Activated naive CD4-positive, alpha-beta T cell treated with anti-CD3 and anti-CD28 coated beads, Interleukin-2, amount 10 ng/mL, durations not matched to agents 7 days and 5 days (primary cell): Measurements from ENCODE around the gene FBXL7.

ENCODE experiments used
- CTCF ChIA-PET: fragments of 350-600 bp; sonication (Branson Sonifier 250); formaldehyde crosslinking; loops from one replicate; lab custom pipeline; 2021; ENCODE audit warnings: antibody characterized with exemption; lab: Charles Lee
- DNase-seq: peaks from one replicate; pipeline ENCODE4 v3.0.0-alpha.2; 2020
- H3K27ac Mint-ChIP-seq: one replicate; pipeline ENCODE4 v1.8.0; 2021; ENCODE audit warnings: mild to moderate bottlenecking, moderate library complexity, mixed read lengths
- H3K27me3 Mint-ChIP-seq: one replicate; pipeline ENCODE4 v1.8.0; 2021; ENCODE audit warnings: mild to moderate bottlenecking, mixed read lengths
- H3K36me3 Mint-ChIP-seq: one replicate; pipeline ENCODE4 v1.8.0; 2021; ENCODE audit warnings: mixed read lengths
- H3K4me1 Mint-ChIP-seq: one replicate; pipeline ENCODE4 v1.8.0; 2021; ENCODE audit warnings: mixed read lengths
- H3K4me3 Mint-ChIP-seq: one replicate; pipeline ENCODE4 v1.8.0; 2021; ENCODE audit warnings: mild to moderate bottlenecking, moderate library complexity, mixed read lengths
- H3K9me3 Mint-ChIP-seq: one replicate; pipeline ENCODE4 v1.8.0; 2021; ENCODE audit warnings: mixed read lengths

Gene FBXL7

DNA sequence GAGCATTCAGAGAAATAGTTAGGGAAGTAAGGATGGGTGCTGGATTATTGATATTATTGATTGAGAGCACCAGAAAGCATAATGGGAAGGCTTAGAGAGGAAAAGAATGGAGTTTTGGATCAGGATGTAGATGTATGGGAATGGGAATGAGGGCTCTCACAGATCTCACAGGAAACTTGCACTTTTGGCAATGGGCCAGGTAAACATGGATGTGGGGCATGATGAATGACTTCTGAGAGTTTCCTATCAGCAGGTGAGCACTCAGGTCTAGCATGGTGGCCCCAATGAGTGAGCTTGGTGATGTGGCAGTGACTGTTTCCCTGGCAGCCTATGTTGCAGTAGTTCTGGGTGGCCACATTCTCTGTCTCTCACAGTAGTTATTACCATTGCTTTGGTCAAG, 283.8 kb downstream of the FBXL7 start:
- H3K9me3 Mint-ChIP-seq = no peaks in the 10 kb centered on the region
- H3K4me1 Mint-ChIP-seq = no peaks in the 10 kb centered on the region
- CTCF ChIA-PET = no interaction called here
- no peaks in the 10 kb centered on the region for H3K27me3 Mint-ChIP-seq
- DNase-seq = no peak
- no peak overlapping the region for H3K27ac Mint-ChIP-seq
- H3K36me3 Mint-ChIP-seq = no peaks in the 10 kb centered on the region
- no peak overlapping the region for H3K4me3 Mint-ChIP-seq

- no peaks in the 10 kb centered on the region for H3K4me1 Mint-ChIP-seq
- H3K9me3 Mint-ChIP-seq = peaks cover 2% of the 10 kb centered on the region
- no peaks in the 10 kb centered on the region for H3K27me3 Mint-ChIP-seq
- H3K27ac Mint-ChIP-seq = no peak overlapping the region
- no peaks in the 10 kb centered on the region for H3K36me3 Mint-ChIP-seq
- no peak overlapping the region for H3K4me3 Mint-ChIP-seq
- DNase-seq = no peak
- CTCF ChIA-PET = no interaction called here
Measured at GRCh38 chr5:15785531-15785981, 285.6 kb downstream of the FBXL7 start.

- no peak overlapping the region for H3K27ac Mint-ChIP-seq
- H3K4me1 Mint-ChIP-seq = no peaks in the 10 kb centered on the region
- DNase-seq = no peak
- no peaks in the 10 kb centered on the region for H3K36me3 Mint-ChIP-seq
- no peaks in the 10 kb centered on the region for H3K27me3 Mint-ChIP-seq
- H3K4me3 Mint-ChIP-seq = no peak overlapping the region
- CTCF ChIA-PET = no interaction called here
- peaks cover 2% of the 10 kb centered on the region for H3K9me3 Mint-ChIP-seq
Measured at GRCh38 chr5:15786326-15786725, 286.3 kb downstream of the FBXL7 start.

GRCh38 chr5:15786884-15787283, 286.9 kb downstream of the FBXL7 start:
- no peak overlapping the region for H3K27ac Mint-ChIP-seq
- H3K36me3 Mint-ChIP-seq = no peaks in the 10 kb centered on the region
- H3K4me1 Mint-ChIP-seq = no peaks in the 10 kb centered on the region
- H3K4me3 Mint-ChIP-seq = no peak overlapping the region
- CTCF ChIA-PET = no interaction called here
- no peaks in the 10 kb centered on the region for H3K27me3 Mint-ChIP-seq
- no peak for DNase-seq
- peaks cover 2% of the 10 kb centered on the region for H3K9me3 Mint-ChIP-seq

- CTCF ChIA-PET = no interaction called here
- Mint-ChIP-seq H3K4me3 (no peak overlapping the region), H3K27ac (no peak overlapping the region), H3K9me3 (peaks cover 2% of the 10 kb centered on the region), H3K4me1 (no peaks in the 10 kb centered on the region), H3K36me3 (no peaks in the 10 kb centered on the region), H3K27me3 (no peaks in the 10 kb centered on the region)
- no peak for DNase-seq
Measured at GRCh38 chr5:15787681-15788080, 287.7 kb downstream of the FBXL7 start.

DNA sequence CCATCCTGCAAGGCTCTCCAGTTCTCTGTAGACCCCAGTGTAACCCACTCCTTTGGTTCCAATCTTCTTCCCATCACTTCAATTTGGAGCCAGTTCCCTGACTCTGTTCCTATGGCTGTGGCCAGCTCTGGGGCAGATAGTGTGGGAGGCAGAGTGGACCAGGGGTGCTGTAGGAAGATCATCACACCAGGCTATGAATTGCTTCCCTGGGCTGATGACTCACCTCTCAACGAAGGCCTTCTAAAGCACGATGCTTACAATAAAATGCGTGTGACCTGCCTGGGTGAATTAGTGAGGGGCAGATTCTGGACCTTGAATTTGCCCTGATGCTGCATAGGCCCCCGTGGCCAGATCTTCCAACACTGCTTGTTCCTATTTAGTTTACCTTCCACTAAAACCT, 289.7 kb downstream of the FBXL7 start:
- DNase-seq = no peak
- no peaks in the 10 kb centered on the region for H3K27me3 Mint-ChIP-seq
- H3K27ac Mint-ChIP-seq = no peak overlapping the region
- CTCF ChIA-PET = no interaction called here
- H3K36me3 Mint-ChIP-seq = no peaks in the 10 kb centered on the region
- H3K9me3 Mint-ChIP-seq = peaks cover 2% of the 10 kb centered on the region
- no peaks in the 10 kb centered on the region for H3K4me1 Mint-ChIP-seq
- H3K4me3 Mint-ChIP-seq = no peak overlapping the region

DNA sequence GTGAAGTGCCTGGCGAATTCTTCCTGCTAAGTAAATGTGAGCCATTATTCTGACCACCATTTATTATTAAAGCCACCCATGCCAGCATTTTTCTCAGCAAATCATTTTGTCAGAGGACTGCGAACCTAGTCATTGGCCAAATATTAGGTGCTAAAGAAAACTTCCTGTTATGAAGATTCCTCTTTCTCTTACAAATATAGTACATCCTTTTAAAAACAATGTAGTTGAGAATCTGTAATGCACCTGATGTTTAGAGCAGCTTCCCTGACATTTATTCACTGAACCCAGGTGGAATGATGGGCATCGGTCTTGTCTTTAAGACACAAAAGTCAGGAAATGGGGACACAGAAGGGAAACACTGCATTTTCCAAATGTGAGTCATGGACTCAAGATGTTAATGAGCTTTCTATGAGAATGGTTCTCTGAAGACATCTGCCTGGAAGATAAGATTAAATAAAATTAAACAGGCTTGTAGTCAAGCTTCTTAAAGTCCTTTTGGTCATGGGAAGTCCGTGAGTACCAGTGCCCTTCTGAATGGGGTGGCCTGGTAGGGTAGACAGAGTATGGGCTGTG, 290.6 kb downstream of the FBXL7 start:
- Mint-ChIP-seq H3K9me3 (peaks cover 2% of the 10 kb centered on the region), H3K27ac (no peak overlapping the region), H3K4me1 (no peaks in the 10 kb centered on the region), H3K27me3 (no peaks in the 10 kb centered on the region), H3K4me3 (no peak overlapping the region), H3K36me3 (no peaks in the 10 kb centered on the region)
- CTCF ChIA-PET = no interaction called here
- DNase-seq = no peak

DNA sequence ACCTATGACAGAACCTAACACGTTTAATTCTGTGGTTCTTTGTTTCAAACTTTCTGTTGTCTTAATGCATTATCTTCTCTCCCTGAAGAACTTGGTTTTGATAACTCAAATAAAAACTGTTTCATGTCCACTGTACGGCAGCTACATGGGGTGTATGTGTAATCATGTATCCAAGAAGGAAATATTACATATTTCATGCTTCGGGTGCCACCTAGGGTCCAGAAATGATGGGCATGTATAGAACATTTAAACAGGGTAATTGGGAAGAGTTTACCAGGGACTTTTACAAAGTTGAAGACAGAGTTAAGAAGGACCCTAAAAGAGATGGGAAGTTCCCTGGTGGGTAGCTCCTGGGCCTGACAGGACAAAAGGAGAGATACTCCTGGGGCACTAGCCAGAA, 291.3 kb downstream of the FBXL7 start:
- H3K27ac Mint-ChIP-seq = no peak overlapping the region
- peaks cover 2% of the 10 kb centered on the region for H3K9me3 Mint-ChIP-seq
- no peaks in the 10 kb centered on the region for H3K36me3 Mint-ChIP-seq
- H3K4me1 Mint-ChIP-seq = no peaks in the 10 kb centered on the region
- CTCF ChIA-PET = no interaction called here
- no peak for DNase-seq
- no peak overlapping the region for H3K4me3 Mint-ChIP-seq
- H3K27me3 Mint-ChIP-seq = no peaks in the 10 kb centered on the region

GRCh38 chr5:15791859-15792258, 291.9 kb downstream of the FBXL7 start:
- H3K9me3 Mint-ChIP-seq = peaks cover 2% of the 10 kb centered on the region
- CTCF ChIA-PET = no interaction called here
- H3K4me1 Mint-ChIP-seq = no peaks in the 10 kb centered on the region
- DNase-seq = no peak
- no peak overlapping the region for H3K27ac Mint-ChIP-seq
- H3K27me3 Mint-ChIP-seq = no peaks in the 10 kb centered on the region
- H3K4me3 Mint-ChIP-seq = no peak overlapping the region
- no peaks in the 10 kb centered on the region for H3K36me3 Mint-ChIP-seq

- no peak overlapping the region for H3K4me3 Mint-ChIP-seq
- no peaks in the 10 kb centered on the region for H3K27me3 Mint-ChIP-seq
- CTCF ChIA-PET = no interaction called here
- H3K27ac Mint-ChIP-seq = no peak overlapping the region
- H3K36me3 Mint-ChIP-seq = no peaks in the 10 kb centered on the region
- H3K9me3 Mint-ChIP-seq = peaks cover 2% of the 10 kb centered on the region
- DNase-seq = no peak
- no peaks in the 10 kb centered on the region for H3K4me1 Mint-ChIP-seq
Measured at GRCh38 chr5:15794052-15794985, 294.3 kb downstream of the FBXL7 start.

GRCh38 chr5:15796096-15796495, 296.1 kb downstream of the FBXL7 start:
- no peak for DNase-seq
- H3K36me3 Mint-ChIP-seq = no peaks in the 10 kb centered on the region
- no peak overlapping the region for H3K27ac Mint-ChIP-seq
- H3K4me3 Mint-ChIP-seq = no peak overlapping the region
- H3K27me3 Mint-ChIP-seq = no peaks in the 10 kb centered on the region
- no peaks in the 10 kb centered on the region for H3K4me1 Mint-ChIP-seq
- H3K9me3 Mint-ChIP-seq = peaks cover 2% of the 10 kb centered on the region
- CTCF ChIA-PET = no interaction called here

DNA sequence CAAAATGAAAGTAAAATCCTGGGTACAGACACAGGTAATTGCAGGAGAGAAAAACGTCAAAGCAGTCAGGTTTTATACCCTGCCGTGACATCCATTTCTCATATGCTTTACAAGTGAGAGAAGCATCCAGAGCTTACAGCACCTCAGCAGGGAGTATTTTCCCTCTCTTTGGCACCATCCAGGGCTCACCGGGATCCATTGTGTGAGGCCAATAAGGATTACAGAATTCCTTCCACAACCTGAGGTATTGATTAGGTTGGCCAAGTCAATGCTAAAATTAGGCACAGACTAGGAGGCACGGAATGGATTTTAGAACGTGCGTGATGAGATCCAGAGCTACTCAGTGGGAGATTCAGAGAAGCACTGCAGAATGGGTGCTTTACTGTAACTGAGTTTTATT, 296.6 kb downstream of the FBXL7 start:
- no peak overlapping the region for H3K4me3 Mint-ChIP-seq
- H3K27ac Mint-ChIP-seq = no peak overlapping the region
- CTCF ChIA-PET = no interaction called here
- no peaks in the 10 kb centered on the region for H3K27me3 Mint-ChIP-seq
- H3K9me3 Mint-ChIP-seq = peaks cover 2% of the 10 kb centered on the region
- no peaks in the 10 kb centered on the region for H3K36me3 Mint-ChIP-seq
- DNase-seq = no peak
- no peaks in the 10 kb centered on the region for H3K4me1 Mint-ChIP-seq

DNA sequence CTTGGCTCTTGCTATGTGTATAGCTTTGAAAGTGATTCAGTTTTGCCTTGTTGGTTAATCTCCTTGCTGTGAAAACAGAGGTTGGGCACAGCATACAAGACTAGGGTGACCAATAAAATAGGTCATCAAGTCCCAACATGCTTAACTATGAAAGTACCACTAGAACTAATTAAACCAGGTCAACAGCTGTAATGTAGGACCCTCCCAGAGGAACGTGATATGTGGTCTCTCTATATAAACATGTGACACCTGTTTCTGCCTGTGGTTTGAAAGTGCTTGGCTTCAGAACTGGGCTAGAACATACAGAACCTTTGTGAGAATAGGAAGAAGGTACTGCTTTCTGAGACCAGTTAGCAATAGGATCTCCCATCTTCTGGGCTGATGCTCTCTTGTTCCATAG, 297.1 kb downstream of the FBXL7 start:
- no peaks in the 10 kb centered on the region for H3K27me3 Mint-ChIP-seq
- peaks cover 2% of the 10 kb centered on the region for H3K9me3 Mint-ChIP-seq
- no peaks in the 10 kb centered on the region for H3K4me1 Mint-ChIP-seq
- H3K36me3 Mint-ChIP-seq = no peaks in the 10 kb centered on the region
- DNase-seq = no peak
- H3K27ac Mint-ChIP-seq = no peak overlapping the region
- no peak overlapping the region for H3K4me3 Mint-ChIP-seq
- CTCF ChIA-PET = no interaction called here

- CTCF ChIA-PET = no interaction called here
- no peak for DNase-seq
- H3K27me3 Mint-ChIP-seq = no peaks in the 10 kb centered on the region
- H3K4me1 Mint-ChIP-seq = no peaks in the 10 kb centered on the region
- no peak overlapping the region for H3K4me3 Mint-ChIP-seq
- H3K27ac Mint-ChIP-seq = no peak overlapping the region
- no peaks in the 10 kb centered on the region for H3K36me3 Mint-ChIP-seq
- peaks cover 4% of the 10 kb centered on the region for H3K9me3 Mint-ChIP-seq
Measured at GRCh38 chr5:15798006-15798405, 298.0 kb downstream of the FBXL7 start.

DNA sequence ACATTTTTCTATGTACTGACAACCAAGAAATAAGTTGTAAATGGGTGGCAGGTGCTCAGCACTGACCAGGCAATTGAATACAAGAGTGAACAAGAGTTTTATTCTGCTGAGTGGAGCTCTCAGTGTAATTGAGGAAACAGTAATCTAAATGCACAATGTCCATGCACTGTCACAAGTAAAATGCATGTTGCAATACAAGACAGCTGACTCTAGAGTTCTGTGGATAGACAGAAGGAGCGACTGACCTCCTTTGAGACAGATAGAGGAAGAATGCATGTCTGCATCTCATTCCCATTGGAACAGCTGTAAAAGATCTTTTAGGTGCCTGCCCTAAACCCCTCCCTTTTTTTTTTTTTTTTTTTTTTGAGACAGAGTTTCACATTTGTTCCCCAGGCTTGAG, 299.0 kb downstream of the FBXL7 start:
- Mint-ChIP-seq H3K4me3 (no peak overlapping the region), H3K9me3 (peaks cover 8% of the 10 kb centered on the region), H3K36me3 (no peaks in the 10 kb centered on the region), H3K4me1 (no peaks in the 10 kb centered on the region), H3K27ac (no peak overlapping the region), H3K27me3 (no peaks in the 10 kb centered on the region)
- CTCF ChIA-PET = no interaction called here
- DNase-seq = no peak
